ENCODE measurements around the gene CAMKK1. TPM values are rescaled to one million over a fixed set of nuclear protein-coding genes. Genes with fewer than 3 reads are reported as not detected.

Gene CAMKK1
- total and polyA plus RNA-seq, 4 donors = 3.8 to 14.9 (median 9.4) TPM

- H3K9ac ChIP-seq (ENCODE audit: insufficient read depth in 1 of 2, low read length in 2 of 2) = no peak overlapping the region
- TF ChIP-seq, protein P1, sequence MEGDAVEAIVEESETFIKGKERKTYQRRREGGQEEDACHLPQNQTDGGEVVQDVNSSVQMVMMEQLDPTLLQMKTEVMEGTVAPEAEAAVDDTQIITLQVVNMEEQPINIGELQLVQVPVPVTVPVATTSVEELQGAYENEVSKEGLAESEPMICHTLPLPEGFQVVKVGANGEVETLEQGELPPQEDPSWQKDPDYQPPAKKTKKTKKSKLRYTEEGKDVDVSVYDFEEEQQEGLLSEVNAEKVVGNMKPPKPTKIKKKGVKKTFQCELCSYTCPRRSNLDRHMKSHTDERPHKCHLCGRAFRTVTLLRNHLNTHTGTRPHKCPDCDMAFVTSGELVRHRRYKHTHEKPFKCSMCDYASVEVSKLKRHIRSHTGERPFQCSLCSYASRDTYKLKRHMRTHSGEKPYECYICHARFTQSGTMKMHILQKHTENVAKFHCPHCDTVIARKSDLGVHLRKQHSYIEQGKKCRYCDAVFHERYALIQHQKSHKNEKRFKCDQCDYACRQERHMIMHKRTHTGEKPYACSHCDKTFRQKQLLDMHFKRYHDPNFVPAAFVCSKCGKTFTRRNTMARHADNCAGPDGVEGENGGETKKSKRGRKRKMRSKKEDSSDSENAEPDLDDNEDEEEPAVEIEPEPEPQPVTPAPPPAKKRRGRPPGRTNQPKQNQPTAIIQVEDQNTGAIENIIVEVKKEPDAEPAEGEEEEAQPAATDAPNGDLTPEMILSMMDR (IDR thresholded peaks at IDR 0.05; ENCODE audit: control extremely low read depth, extremely low read depth) = no peak
- WGBS, 2 donors = 59 to 81% methylated on average over 14 to 15 of the region's 15 CpGs
- DNase-seq = no peak
- no peak overlapping the region for H3K4me3 ChIP-seq
- peak overlapping the region in 1 of 2 donors; percentile 68 for H3K27ac ChIP-seq (ENCODE audit: low read depth in 1 of 2, low read length in 1 of 2)
- no peaks in the 10 kb centered on the region for H3K36me3 ChIP-seq (ENCODE audit: control insufficient read depth in 4 of 4, insufficient read depth in 4 of 4, low read length in 4 of 4)
- H3K27me3 ChIP-seq (ENCODE audit: control insufficient read depth in 3 of 3, insufficient read depth in 3 of 3, low read length in 2 of 3) = no peaks in the 10 kb centered on the region
- ATAC-seq (ENCODE audit: insufficient read depth, low FRiP score) = no peak
- H3K9me3 ChIP-seq (ENCODE audit: control insufficient read depth in 4 of 4, insufficient read depth in 3 of 4, low read length in 3 of 4) = no peaks in the 10 kb centered on the region
- peaks cover 0 to 31% (median 0%) of the 10 kb centered on the region in 5 donors for H3K4me1 ChIP-seq (ENCODE audit: control insufficient read depth in 5 of 5, insufficient read depth in 5 of 5, low read length in 5 of 5)
These were observed 3.5 kb upstream of the CAMKK1 start for GRCh38 chr17:3896108-3896967.

DNA sequence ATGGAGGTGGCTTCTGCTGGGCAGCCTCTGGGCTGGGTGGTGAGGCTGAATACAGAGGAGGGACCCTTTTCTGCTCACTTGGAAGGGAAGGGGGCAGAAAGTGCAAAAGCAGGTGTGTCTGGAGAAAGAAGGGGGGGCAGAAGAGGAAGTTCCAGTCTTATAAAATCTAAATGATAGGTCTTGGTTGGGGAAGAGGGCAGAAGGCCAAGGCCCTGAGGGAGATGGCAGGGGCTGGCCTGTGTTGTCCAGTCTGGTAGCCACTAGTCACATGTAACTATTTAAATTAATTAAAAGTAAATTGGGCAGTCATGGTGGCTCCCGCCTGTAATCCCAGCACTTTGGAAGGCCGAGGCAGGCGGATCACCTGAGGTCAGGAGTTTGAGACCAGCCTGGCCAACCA, 2.5 kb upstream of the CAMKK1 start:
- peak overlapping the region; percentile 80 to 90 for H3K27ac ChIP-seq (ENCODE audit: low read depth in 1 of 2, low read length in 1 of 2)
- WGBS, 2 donors = 91 to 97% methylated on average over 3 of the region's 3 CpGs
- peaks cover 0 to 34% (median 5%) of the 10 kb centered on the region in 5 donors for H3K4me1 ChIP-seq (ENCODE audit: control insufficient read depth in 5 of 5, insufficient read depth in 5 of 5, low read length in 5 of 5)
- DNase-seq = no peak
- H3K27me3 ChIP-seq (ENCODE audit: control insufficient read depth in 3 of 3, insufficient read depth in 3 of 3, low read length in 2 of 3) = no peaks in the 10 kb centered on the region
- TF ChIP-seq, protein P1 (IDR thresholded peaks at IDR 0.05; ENCODE audit: control extremely low read depth, extremely low read depth) = no peak
- no peak for ATAC-seq (ENCODE audit: insufficient read depth, low FRiP score)
- H3K4me3 ChIP-seq = no peak overlapping the region
- no peak overlapping the region for H3K9ac ChIP-seq (ENCODE audit: insufficient read depth in 1 of 2, low read length in 2 of 2)
- H3K36me3 ChIP-seq (ENCODE audit: control insufficient read depth in 4 of 4, insufficient read depth in 4 of 4, low read length in 4 of 4) = no peaks in the 10 kb centered on the region
- H3K9me3 ChIP-seq (ENCODE audit: control insufficient read depth in 4 of 4, insufficient read depth in 3 of 4, low read length in 3 of 4) = no peaks in the 10 kb centered on the region

DNA sequence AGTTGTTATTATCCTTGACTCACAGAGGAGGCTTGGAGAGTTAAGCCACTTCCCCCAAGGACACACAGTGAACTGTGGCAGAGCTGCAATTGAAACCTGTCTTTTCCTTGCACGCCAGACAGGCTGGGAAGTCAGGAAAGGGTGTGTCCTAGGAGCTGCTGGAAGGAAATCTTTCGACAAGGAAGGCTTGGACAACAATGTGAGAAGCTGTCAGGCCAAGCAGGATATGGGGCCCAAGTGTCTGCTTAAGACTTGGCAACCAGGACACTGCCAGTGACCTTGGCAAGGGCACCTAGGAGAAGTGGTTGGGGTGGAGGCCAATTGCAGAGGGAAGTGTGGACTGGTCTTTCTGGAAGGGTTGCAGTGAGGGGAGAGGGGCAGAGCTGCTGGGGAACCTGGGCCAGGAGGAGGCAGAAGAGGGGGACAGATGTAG, 2.1 kb upstream of the CAMKK1 start:
- no peak for ATAC-seq (ENCODE audit: insufficient read depth, low FRiP score)
- no peaks in the 10 kb centered on the region for H3K9me3 ChIP-seq (ENCODE audit: control insufficient read depth in 4 of 4, insufficient read depth in 3 of 4, low read length in 3 of 4)
- peaks cover 0 to 36% (median 9%) of the 10 kb centered on the region in 5 donors for H3K4me1 ChIP-seq (ENCODE audit: control insufficient read depth in 5 of 5, insufficient read depth in 5 of 5, low read length in 5 of 5)
- H3K27me3 ChIP-seq (ENCODE audit: control insufficient read depth in 3 of 3, insufficient read depth in 3 of 3, low read length in 2 of 3) = no peaks in the 10 kb centered on the region
- 10 to 16% methylated on average over 2 of the region's 2 CpGs for WGBS, 2 donors
- DNase-seq = peak in 1 of 3 donors; percentile 69
- H3K27ac ChIP-seq (ENCODE audit: low read depth in 1 of 2, low read length in 1 of 2) = peak overlapping the region; percentile 80 to 90
- no peaks in the 10 kb centered on the region for H3K36me3 ChIP-seq (ENCODE audit: control insufficient read depth in 4 of 4, insufficient read depth in 4 of 4, low read length in 4 of 4)
- no peak overlapping the region for H3K4me3 ChIP-seq
- H3K9ac ChIP-seq (ENCODE audit: insufficient read depth in 1 of 2, low read length in 2 of 2) = no peak overlapping the region
- TF ChIP-seq, protein P1 (IDR thresholded peaks at IDR 0.05; ENCODE audit: control extremely low read depth, extremely low read depth) = no peak
